Fibroblast of villous mesenchyme (primary cell): ENCODE measurements around the gene SYNPR. TPM values are rescaled to one million over a fixed set of nuclear protein-coding genes. Genes with fewer than 3 reads are reported as not detected.

Experiments used
- DNase-seq: peaks from one replicate; pipeline ENCODE4 v3.0.0-alpha.2; 2010; ENCODE audit warnings: low read depth
- H3K4me3 ChIP-seq: 2 replicates; pipeline ENCODE4 v1.5.1; 2011; ENCODE audit warnings: low read depth, mild to moderate bottlenecking, low read length
- CTCF ChIP-seq: IDR thresholded peaks from 2 replicates; pipeline ENCODE4 v1.5.1; 2012; ENCODE audit warnings: low read depth, mild to moderate bottlenecking, low read length; ENCODE audit not compliant: insufficient read depth
- small RNA-seq: library from RNA; depleted of rRNA; stranded (forward); fragments of <200 nt; gene quantifications from one replicate; pipeline ENCODE3, GENCODE V24; 2012
- total RNA-seq: library from RNA; depleted of rRNA; stranded (reverse); fragments of >200 nt; gene quantifications from 2 replicates; pipeline ENCODE4 v1.2.3, GENCODE V29; 2012

SYNPR gene
- total RNA-seq, 1 donor = not detected

GRCh38 chr3:63662500-63662899, 384.4 kb downstream of the SYNPR start:
- TF ChIP-seq CTCF = no peak
- no peak for DNase-seq
- H3K4me3 ChIP-seq = no peak overlapping the region

Small RNA genes lying within 50 kb of the gene (small RNA-seq; reads per million reads assigned to genes)
- not detected for gene RNA5SP134
